GM18519 (cell line): ENCODE results near the gene C19orf12.

Experiments
- ATAC-seq: cut with Tn5 transposase; IDR thresholded peaks from one replicate; pipeline ENCODE4 v1.9.1; 2021; ENCODE audit warnings: mild to moderate bottlenecking, moderate library complexity; ENCODE audit not compliant: unreplicated experiment, low FRiP score

Gene C19orf12

GRCh38 chr19:29714953-29715700 is at the start of gene C19orf12:
C19orf12 (minus strand) TSS chr19:29715261; CDS start chr19:29708413, 6,848 bp downstream.
- peak; percentile 51 for ATAC-seq

- no peak for ATAC-seq
Measured at GRCh38 chr19:29764361-29764760, 49.3 kb upstream of the C19orf12 start.

- ATAC-seq = no peak
Measured at GRCh38 chr19:29763196-29763595, 48.1 kb upstream of the C19orf12 start.

GRCh38 chr19:29761575-29762232 is 46.6 kb upstream of the C19orf12 start:
- ATAC-seq = no peak

DNA sequence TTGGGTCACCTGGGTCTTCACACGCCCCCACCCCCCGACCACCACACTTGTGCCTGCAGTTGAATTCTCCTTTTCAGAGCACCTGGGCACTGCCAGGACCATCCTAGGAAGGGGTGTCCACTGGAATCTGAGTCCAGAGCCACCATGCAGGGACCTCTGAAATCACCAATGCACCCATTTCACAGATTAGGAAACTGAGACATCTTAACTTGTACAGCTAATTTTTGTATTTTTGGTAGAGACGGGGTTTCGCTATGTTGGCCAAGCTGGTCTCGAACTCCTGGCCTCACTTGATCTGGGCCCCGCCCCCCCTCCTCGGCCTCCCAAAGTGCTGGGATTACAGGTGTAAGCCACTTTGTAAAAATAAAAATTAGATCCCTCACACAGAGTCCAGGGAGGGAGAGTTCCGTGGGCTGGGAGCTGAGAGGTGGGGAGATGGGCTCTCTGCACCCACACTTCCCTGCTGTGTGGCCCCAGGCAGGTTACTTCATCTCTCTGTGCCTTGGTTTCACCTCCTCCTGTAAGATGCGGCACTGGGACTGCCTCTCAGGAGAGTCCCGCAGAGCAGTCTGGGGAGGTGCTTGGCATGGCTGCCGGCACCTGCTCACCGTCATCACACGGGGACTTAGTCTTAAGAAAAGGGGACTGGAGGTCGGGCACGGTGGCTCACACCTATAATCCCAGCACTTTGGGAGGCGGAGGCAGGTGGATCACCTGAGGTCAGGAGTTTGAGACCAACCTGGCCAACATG is 45.9 kb upstream of the C19orf12 start:
- no peak for ATAC-seq

GRCh38 chr19:29759359-29759758 is 44.3 kb upstream of the C19orf12 start:
- no peak for ATAC-seq

GRCh38 chr19:29758863-29759262 is 43.8 kb upstream of the C19orf12 start:
- no peak for ATAC-seq

DNA sequence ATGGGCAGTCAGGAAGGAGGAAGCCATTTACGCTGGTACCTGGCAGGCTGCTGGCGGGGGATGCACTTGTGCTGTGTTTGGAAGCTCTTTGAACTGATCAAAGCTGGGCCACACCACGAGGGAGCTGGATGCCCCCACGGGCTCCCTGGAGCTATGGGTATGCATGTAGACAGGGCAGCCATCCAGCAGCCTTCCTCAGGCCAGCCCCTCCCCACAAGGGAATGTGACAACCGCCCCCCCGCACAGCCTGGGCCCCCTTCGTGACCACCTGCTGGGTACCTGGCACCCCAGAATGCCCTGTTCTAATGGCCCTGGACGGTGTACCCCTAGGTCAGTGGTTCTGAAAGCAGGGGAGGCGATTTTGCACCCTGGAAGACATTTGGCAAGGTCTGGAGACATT is 42.5 kb upstream of the C19orf12 start:
- ATAC-seq = no peak

- no peak for ATAC-seq
Measured at GRCh38 chr19:29753934-29754305, 38.9 kb upstream of the C19orf12 start.

- no peak for ATAC-seq
Measured at GRCh38 chr19:29753190-29753933, 38.3 kb upstream of the C19orf12 start.

GRCh38 chr19:29752450-29753025 is 37.5 kb upstream of the C19orf12 start:
- no peak for ATAC-seq

DNA sequence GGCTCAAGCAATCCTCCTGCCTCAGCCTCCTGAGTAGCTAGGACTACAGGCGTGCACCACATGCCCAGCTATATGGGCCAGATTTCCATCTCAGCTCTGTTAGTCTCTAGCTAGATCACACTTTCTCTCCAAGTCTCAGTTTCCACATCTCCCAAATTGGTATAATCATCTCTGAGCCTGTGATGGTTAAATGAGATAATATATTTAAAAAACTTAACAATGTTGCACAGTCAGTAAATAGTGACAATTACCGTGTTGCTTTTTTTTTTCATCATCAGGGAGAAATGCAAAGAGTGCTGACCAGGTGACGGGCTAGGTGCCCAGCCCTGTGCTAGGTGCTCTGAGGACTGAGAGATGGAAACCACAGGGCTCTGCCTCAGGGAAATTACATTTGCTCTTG is 36.9 kb upstream of the C19orf12 start:
- ATAC-seq = no peak

DNA sequence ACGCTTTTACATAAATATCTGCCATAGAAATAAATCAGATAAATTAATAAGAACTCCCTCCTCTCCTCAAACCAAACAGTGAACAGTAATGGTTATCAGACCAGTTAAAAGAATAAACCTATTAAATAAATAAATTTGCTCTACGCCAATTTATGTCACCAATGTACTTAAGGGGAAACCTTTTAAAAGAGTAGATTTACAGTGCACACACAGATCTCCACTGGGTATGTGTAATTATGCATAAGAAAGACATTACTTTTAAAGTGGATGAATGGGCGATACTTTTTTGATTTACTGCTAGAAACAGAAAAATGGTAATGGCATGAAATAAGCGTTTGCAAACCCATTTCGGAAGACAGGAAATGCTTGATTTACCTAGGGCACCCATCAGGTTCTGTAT is 34.9 kb upstream of the C19orf12 start:
- ATAC-seq = no peak

- ATAC-seq = no peak
Measured at GRCh38 chr19:29748996-29749849, 34.2 kb upstream of the C19orf12 start.

GRCh38 chr19:29745253-29745652 is 30.2 kb upstream of the C19orf12 start:
- ATAC-seq = no peak

- no peak for ATAC-seq
Measured at GRCh38 chr19:29743681-29744080, 28.6 kb upstream of the C19orf12 start.

- no peak for ATAC-seq
Measured at GRCh38 chr19:29741776-29742175, 26.7 kb upstream of the C19orf12 start.

- ATAC-seq = no peak
Measured at GRCh38 chr19:29741226-29741625, 26.2 kb upstream of the C19orf12 start.

DNA sequence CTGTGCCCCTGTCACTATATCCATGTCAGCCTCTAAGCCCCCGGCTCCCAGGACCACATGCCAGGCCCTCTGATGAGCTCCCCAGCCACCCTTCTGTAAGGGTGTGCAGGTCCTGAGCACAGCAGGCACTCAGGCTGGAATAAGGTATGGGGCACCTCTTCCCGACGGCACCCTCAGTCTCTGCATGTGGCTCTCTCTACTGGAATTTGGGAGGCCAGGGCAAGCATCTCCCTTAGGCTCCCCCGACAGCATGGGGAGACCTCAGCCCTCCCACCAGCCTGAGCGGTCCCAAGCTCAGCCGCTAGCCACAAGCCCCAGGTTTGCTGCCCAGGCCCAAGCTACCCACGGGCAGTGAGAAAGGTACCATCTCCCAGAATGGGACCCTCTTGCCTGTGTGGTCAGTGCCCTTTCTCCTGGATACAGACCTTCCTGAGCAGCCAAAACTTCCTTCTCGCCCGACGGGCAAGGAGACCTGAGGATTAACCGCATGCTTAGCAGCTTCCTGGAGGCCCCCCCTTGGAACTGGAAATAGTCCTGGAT is 22.5 kb upstream of the C19orf12 start:
- ATAC-seq = no peak
